Prostate gland (tissue), 2 donors: ENCODE measurements around the gene DIS3L2.

Source experiments
- CTCF ChIP-seq, 4 experiments: fragments of 200-600 bp in 2 of 4; fragments of 450-650 bp in 2 of 4; sonication (generic) in 2 of 4; IDR thresholded peaks; 1 replicate in 3 of 4; 2 replicates in 1 of 4; pipeline ENCODE4 v1.5.1; 2016 to 2019; ENCODE audit warnings: antibody characterized with exemption in 4 of 4, mild to moderate bottlenecking in 2 of 4, moderate library complexity in 2 of 4
- POLR2A ChIP-seq: fragments of 450-650 bp; IDR thresholded peaks from one replicate; pipeline ENCODE4 v1.6.1; 2016; ENCODE audit warnings: antibody characterized with exemption, mild to moderate bottlenecking
- POLR2AphosphoS5 ChIP-seq: sonication (generic); formaldehyde crosslinking; IDR thresholded peaks from one replicate; pipeline ENCODE4 v1.6.1; 2017; ENCODE audit warnings: antibody characterized with exemption

- no peak for TF ChIP-seq CTCF (IDR thresholded peaks at IDR 0.05)
- no peak for TF ChIP-seq POLR2A
- TF ChIP-seq POLR2AphosphoS5: no peak
Observed at GRCh38 chr2:232174662-232175061, 213.1 kb downstream of the DIS3L2 start.
